Measurements from ENCODE around the gene TXK. TPM values are rescaled to one million over a fixed set of nuclear protein-coding genes. Genes with fewer than 3 reads are reported as not detected.

Gene TXK
- total RNA-seq, 3 donors from 2014 or later, result 1.8 to 3.1 (median 2.4) TPM

- H3K36me3 ChIP-seq (ENCODE audit: low read depth), result no peaks in the 10 kb centered on the region
- no peak for ATAC-seq
Observed at GRCh38 chr4:48078425-48078824, 55.6 kb downstream of the TXK start.

GRCh38 chr4:48074657-48075056 lies 59.4 kb downstream of the TXK start:
- TF ChIP-seq CTCF (IDR thresholded peaks at IDR 0.05), result no peak
- no peak for ATAC-seq
- H3K4me1 ChIP-seq (ENCODE audit: low read depth), result no peaks in the 10 kb centered on the region
- H3K36me3 ChIP-seq (ENCODE audit: low read depth), result no peaks in the 10 kb centered on the region
- DNase-seq, result no peak
- no peaks in the 10 kb centered on the region for H3K9me3 ChIP-seq
- intact Hi-C loops (cut with DNase I, micrococcal nuclease), result no loop called here
- no peak overlapping the region for H3K4me3 ChIP-seq

More at GRCh38 chr4:48078425-48078824, 55.6 kb downstream of the TXK start:
- Histone ChIP-seq H3K4me1 (ENCODE audit: low read depth) (no peaks in the 10 kb centered on the region), H3K4me3 (no peak overlapping the region), H3K9me3 (no peaks in the 10 kb centered on the region)
- no peak for DNase-seq
- intact Hi-C loops (cut with DNase I, micrococcal nuclease), result no loop called here
- no peak for TF ChIP-seq CTCF (IDR thresholded peaks at IDR 0.05)

GRCh38 chr4:48073567-48074103 lies 60.4 kb downstream of the TXK start:
- DNase-seq (no peak), ATAC-seq (no peak)
- Histone ChIP-seq H3K36me3 (ENCODE audit: low read depth) (no peaks in the 10 kb centered on the region), H3K4me1 (ENCODE audit: low read depth) (no peaks in the 10 kb centered on the region), H3K9me3 (no peaks in the 10 kb centered on the region), H3K4me3 (no peak overlapping the region)
- intact Hi-C loops (cut with DNase I, micrococcal nuclease), result no loop called here
- TF ChIP-seq CTCF (IDR thresholded peaks at IDR 0.05), result no peak

GRCh38 chr4:48071191-48071590 lies 62.9 kb downstream of the TXK start:
- Histone ChIP-seq H3K4me3 (no peak overlapping the region), H3K36me3 (ENCODE audit: low read depth) (no peaks in the 10 kb centered on the region), H3K9me3 (no peaks in the 10 kb centered on the region), H3K4me1 (ENCODE audit: low read depth) (no peaks in the 10 kb centered on the region)
- intact Hi-C loops (cut with DNase I, micrococcal nuclease), result no loop called here
- TF ChIP-seq CTCF (IDR thresholded peaks at IDR 0.05), result no peak
- ATAC-seq (no peak), DNase-seq (no peak)

- intact Hi-C loops (cut with DNase I, micrococcal nuclease), result no loop called here
- no peak for ATAC-seq
- no peak overlapping the region for H3K4me3 ChIP-seq
Observed at GRCh38 chr4:48069026-48069425, 65.0 kb downstream of the TXK start.

More at GRCh38 chr4:48069026-48069425, 65.0 kb downstream of the TXK start:
- H3K9me3 ChIP-seq, result no peaks in the 10 kb centered on the region
- TF ChIP-seq CTCF (IDR thresholded peaks at IDR 0.05), result no peak
- H3K36me3 ChIP-seq (ENCODE audit: low read depth), result no peaks in the 10 kb centered on the region
- no peaks in the 10 kb centered on the region for H3K4me1 ChIP-seq (ENCODE audit: low read depth)
- DNase-seq, result no peak
